ENCODE results near the gene ADGRL3.

DNA sequence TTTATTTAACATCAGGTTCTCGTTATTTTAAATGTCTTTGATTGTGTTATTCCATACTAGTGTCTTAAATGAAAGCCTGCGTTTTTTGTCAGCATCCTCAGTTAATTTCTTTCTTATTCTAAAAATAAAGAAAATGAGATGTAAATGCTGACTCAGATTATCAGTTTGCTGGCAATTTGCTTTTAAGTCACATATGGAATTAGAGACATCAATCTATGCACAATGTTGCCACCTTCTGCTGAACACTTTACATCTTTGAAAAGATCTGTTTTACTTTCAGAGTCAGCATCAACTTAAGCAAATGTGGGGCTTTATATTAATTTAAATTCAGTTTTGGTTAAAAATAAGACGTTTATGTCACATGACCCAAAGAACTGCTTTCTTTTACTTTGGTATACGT is 99.2 kb downstream of the ADGRL3 start:
- TF ChIP-seq, protein P1, sequence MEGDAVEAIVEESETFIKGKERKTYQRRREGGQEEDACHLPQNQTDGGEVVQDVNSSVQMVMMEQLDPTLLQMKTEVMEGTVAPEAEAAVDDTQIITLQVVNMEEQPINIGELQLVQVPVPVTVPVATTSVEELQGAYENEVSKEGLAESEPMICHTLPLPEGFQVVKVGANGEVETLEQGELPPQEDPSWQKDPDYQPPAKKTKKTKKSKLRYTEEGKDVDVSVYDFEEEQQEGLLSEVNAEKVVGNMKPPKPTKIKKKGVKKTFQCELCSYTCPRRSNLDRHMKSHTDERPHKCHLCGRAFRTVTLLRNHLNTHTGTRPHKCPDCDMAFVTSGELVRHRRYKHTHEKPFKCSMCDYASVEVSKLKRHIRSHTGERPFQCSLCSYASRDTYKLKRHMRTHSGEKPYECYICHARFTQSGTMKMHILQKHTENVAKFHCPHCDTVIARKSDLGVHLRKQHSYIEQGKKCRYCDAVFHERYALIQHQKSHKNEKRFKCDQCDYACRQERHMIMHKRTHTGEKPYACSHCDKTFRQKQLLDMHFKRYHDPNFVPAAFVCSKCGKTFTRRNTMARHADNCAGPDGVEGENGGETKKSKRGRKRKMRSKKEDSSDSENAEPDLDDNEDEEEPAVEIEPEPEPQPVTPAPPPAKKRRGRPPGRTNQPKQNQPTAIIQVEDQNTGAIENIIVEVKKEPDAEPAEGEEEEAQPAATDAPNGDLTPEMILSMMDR (IDR thresholded peaks at IDR 0.05), result no peak
- TF ChIP-seq POLR2A (IDR thresholded peaks at IDR 0.05), result no peak

All from adrenal gland (tissue), 5 donors.